ENCODE measurements around the gene TEX264.

The TEX264 gene

DNA sequence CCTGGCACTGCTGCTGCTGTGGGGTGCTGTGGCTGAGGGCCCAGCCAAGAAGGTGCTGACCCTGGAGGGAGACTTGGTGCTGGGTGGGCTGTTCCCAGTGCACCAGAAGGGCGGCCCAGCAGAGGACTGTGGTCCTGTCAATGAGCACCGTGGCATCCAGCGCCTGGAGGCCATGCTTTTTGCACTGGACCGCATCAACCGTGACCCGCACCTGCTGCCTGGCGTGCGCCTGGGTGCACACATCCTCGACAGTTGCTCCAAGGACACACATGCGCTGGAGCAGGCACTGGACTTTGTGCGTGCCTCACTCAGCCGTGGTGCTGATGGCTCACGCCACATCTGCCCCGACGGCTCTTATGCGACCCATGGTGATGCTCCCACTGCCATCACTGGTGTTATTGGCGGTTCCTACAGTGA lies 38.0 kb downstream of the TEX264 start:
- TF ChIP-seq, protein P1, sequence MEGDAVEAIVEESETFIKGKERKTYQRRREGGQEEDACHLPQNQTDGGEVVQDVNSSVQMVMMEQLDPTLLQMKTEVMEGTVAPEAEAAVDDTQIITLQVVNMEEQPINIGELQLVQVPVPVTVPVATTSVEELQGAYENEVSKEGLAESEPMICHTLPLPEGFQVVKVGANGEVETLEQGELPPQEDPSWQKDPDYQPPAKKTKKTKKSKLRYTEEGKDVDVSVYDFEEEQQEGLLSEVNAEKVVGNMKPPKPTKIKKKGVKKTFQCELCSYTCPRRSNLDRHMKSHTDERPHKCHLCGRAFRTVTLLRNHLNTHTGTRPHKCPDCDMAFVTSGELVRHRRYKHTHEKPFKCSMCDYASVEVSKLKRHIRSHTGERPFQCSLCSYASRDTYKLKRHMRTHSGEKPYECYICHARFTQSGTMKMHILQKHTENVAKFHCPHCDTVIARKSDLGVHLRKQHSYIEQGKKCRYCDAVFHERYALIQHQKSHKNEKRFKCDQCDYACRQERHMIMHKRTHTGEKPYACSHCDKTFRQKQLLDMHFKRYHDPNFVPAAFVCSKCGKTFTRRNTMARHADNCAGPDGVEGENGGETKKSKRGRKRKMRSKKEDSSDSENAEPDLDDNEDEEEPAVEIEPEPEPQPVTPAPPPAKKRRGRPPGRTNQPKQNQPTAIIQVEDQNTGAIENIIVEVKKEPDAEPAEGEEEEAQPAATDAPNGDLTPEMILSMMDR (IDR thresholded peaks at IDR 0.05; ENCODE audit: insufficient read depth, low read length) = no peak
- TF ChIP-seq REST (IDR thresholded peaks at IDR 0.05; ENCODE audit: insufficient replicate concordance, low read depth) = no peak
- TF ChIP-seq GABPA (IDR thresholded peaks at IDR 0.05; ENCODE audit: low read depth) = no peak
- TF ChIP-seq SPI1 (IDR thresholded peaks at IDR 0.05; ENCODE audit: borderline replicate concordance, low read depth) = no peak
- TF ChIP-seq POLR2AphosphoS5 (IDR thresholded peaks at IDR 0.05; ENCODE audit: low read depth) = no peak
- DNase-seq (ENCODE audit: low read depth in 1 of 2, low spot score in 1 of 2) = no peak
- Histone ChIP-seq H3K4me3 (replicated peaks; ENCODE audit: insufficient read depth, low read length) (no peak overlapping the region), H3K27ac (replicated peaks) (no peak overlapping the region), H3K27me3 (ENCODE audit: insufficient read depth, poor library complexity, severe bottlenecking) (no peaks in the 10 kb centered on the region)

GRCh38 chr3:51709675-51710074 lies 38.6 kb downstream of the TEX264 start:
- TF ChIP-seq SPI1 (IDR thresholded peaks at IDR 0.05; ENCODE audit: borderline replicate concordance, low read depth) (no peak), GABPA (IDR thresholded peaks at IDR 0.05; ENCODE audit: low read depth) (no peak), POLR2AphosphoS5 (IDR thresholded peaks at IDR 0.05; ENCODE audit: low read depth) (no peak), REST (IDR thresholded peaks at IDR 0.05; ENCODE audit: insufficient replicate concordance, low read depth) (no peak)
- TF ChIP-seq, protein P1 (IDR thresholded peaks at IDR 0.05; ENCODE audit: insufficient read depth, low read length) = no peak
- Histone ChIP-seq H3K4me3 (replicated peaks; ENCODE audit: insufficient read depth, low read length) (no peak overlapping the region), H3K27ac (replicated peaks) (no peak overlapping the region), H3K27me3 (ENCODE audit: insufficient read depth, poor library complexity, severe bottlenecking) (no peaks in the 10 kb centered on the region)
- DNase-seq (ENCODE audit: low read depth in 1 of 2, low spot score in 1 of 2) = no peak

DNA sequence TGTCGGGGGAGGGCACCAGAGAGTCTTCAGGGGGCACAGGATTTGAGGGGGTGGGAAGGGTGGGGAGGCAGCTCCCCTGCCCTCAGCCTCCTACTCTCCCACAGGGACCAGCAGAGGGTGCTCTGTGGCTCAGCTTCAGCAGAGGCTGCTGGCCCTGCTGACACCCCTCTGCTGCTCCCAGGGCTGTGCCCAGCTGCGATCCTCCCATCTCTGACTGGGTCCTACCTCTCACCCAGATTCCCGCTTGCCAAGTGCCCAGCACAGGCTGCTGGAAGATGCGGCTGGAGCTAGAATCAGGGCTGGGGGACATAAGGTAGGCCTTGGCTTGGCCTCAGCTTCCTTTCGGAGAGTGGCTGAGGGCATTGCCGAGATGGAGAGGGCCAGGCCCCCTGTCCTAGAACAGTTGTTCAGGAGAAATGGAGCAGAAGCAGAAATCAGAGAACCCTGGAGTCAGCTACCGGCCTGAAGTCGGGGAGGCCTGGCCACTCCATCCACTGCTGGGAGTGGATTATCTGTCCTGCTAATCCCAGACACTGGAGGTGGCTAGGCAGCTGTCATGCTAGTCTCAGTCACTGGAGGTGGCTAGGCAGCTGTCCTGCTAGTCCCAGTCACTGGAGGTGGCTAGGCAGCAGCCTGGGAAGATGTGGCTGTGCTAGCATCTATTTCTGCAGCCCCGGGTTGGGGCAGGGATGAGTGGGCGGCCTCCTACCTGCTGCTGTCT lies 39.7 kb downstream of the TEX264 start:
- no peak for DNase-seq (ENCODE audit: low read depth in 1 of 2, low spot score in 1 of 2)
- no peak overlapping the region for H3K4me3 ChIP-seq (replicated peaks; ENCODE audit: insufficient read depth, low read length)
- no peak overlapping the region for H3K27ac ChIP-seq (replicated peaks)
- TF ChIP-seq GABPA (IDR thresholded peaks at IDR 0.05; ENCODE audit: low read depth) (no peak), SPI1 (IDR thresholded peaks at IDR 0.05; ENCODE audit: borderline replicate concordance, low read depth) (no peak), REST (IDR thresholded peaks at IDR 0.05; ENCODE audit: insufficient replicate concordance, low read depth) (no peak), POLR2AphosphoS5 (IDR thresholded peaks at IDR 0.05; ENCODE audit: low read depth) (no peak)
- TF ChIP-seq, protein P1 (IDR thresholded peaks at IDR 0.05; ENCODE audit: insufficient read depth, low read length) = no peak
- no peaks in the 10 kb centered on the region for H3K27me3 ChIP-seq (ENCODE audit: insufficient read depth, poor library complexity, severe bottlenecking)

Data from HL-60 (cell line).